ENCODE results near the gene CXCL14. TPM values are rescaled to one million over a fixed set of nuclear protein-coding genes. Genes with fewer than 3 reads are reported as not detected.

CXCL14 gene
- total RNA-seq, 1 experiment from 2014 or later: not detected

- RAD21 ChIA-PET (ENCODE audit: low non-redundant PET in 1 of 2, low total read pairs in 2 of 2, uncharacterized antibody in 2 of 2, unreplicated experiment in 2 of 2): no interaction called here
- no peaks in the 10 kb centered on the region for H3K79me2 ChIP-seq (ENCODE audit: insufficient read depth, low read length)
- CTCF ChIA-PET: interaction anchor here (1.1 to 13.0 kb wide), 5 partner anchors 10 to 111 kb away, joined by 3 to 191 read pairs (median 11); no protein-coding TSS in a partner anchor
- H2AFZ ChIP-seq (ENCODE audit: low read depth, low read length, poor library complexity, severe bottlenecking): no peak overlapping the region
- H4K20me1 ChIP-seq (ENCODE audit: insufficient read depth): no peaks in the 10 kb centered on the region
- H3K27ac ChIP-seq (ENCODE audit: low read depth, low read length): no peak overlapping the region
- no peak for ATAC-seq
- H3K4me2 ChIP-seq (ENCODE audit: low read length): no peak overlapping the region
- no TSS peak for BruUV-seq (replicated peaks)
- H3K4me1 ChIP-seq (ENCODE audit: control insufficient read depth in 1 of 2, insufficient read depth in 2 of 2, low read length in 2 of 2): peaks cover 0 to 10% of the 10 kb centered on the region in 2 experiments; a peak in 2 of 4 replicates
- no peaks in the 10 kb centered on the region for H3K9me3 ChIP-seq (ENCODE audit: control insufficient read depth in 1 of 2, insufficient read depth in 1 of 2, low read depth in 1 of 2, low read length in 2 of 2)
- H3K27me3 ChIP-seq (ENCODE audit: insufficient read depth, low read length): no peaks in the 10 kb centered on the region
- intact Hi-C loops (cut with micrococcal nuclease): loop anchor here (2.0 kb wide), 1 partner anchor 18 kb away; no protein-coding TSS in a partner anchor
- H3K4me3 ChIP-seq (replicated peaks in 1 of 2; ENCODE audit: low read depth in 1 of 2, low read length in 2 of 2): no peak overlapping the region
- no peak overlapping the region for H3K9ac ChIP-seq (ENCODE audit: low read length)
- H3K36me3 ChIP-seq (ENCODE audit: control insufficient read depth in 1 of 2, insufficient read depth in 2 of 2, low read length in 2 of 2): no peaks in the 10 kb centered on the region
- DNase-seq (ENCODE audit: low read depth, low spot score): no peak
- no peak for TF ChIP-seq SP1 (IDR thresholded peaks at IDR 0.05; ENCODE audit: low read depth)
- TF ChIP-seq CTCF (IDR thresholded peaks at IDR 0.05 in 2 of 3, conservative IDR thresholded peaks at IDR 0.05 in 1 of 3; ENCODE audit: borderline replicate concordance in 1 of 3, insufficient read depth in 1 of 3, low read depth in 2 of 3, low read length in 2 of 3): no peak
- TF ChIP-seq ZNF274 (IDR thresholded peaks at IDR 0.05; ENCODE audit: low read depth, low read length): no peak
- no peak for TF ChIP-seq SIN3A (IDR thresholded peaks at IDR 0.05; ENCODE audit: low read depth)
- no peak for TF ChIP-seq ATF3 (IDR thresholded peaks at IDR 0.05)
- TF ChIP-seq CBX3 (IDR thresholded peaks at IDR 0.05; ENCODE audit: low read depth): no peak
- TF ChIP-seq EGR1 (IDR thresholded peaks at IDR 0.05; ENCODE audit: low read depth): no peak
- TF ChIP-seq ELF1 (IDR thresholded peaks at IDR 0.05; ENCODE audit: borderline replicate concordance, low read depth): no peak
- no peak for TF ChIP-seq POLR2AphosphoS5 (IDR thresholded peaks at IDR 0.05; ENCODE audit: low read depth, low read length)
- TF ChIP-seq TCF7L2 (IDR thresholded peaks at IDR 0.05; ENCODE audit: borderline replicate concordance, extremely low read depth, insufficient read depth, insufficient read length): no peak
- no peak for TF ChIP-seq JUND (IDR thresholded peaks at IDR 0.05)
- POLR2A ChIA-PET: no interaction called here
- no peaks in the 10 kb centered on the region for H3K9me2 ChIP-seq (ENCODE audit: insufficient read depth)
Measured at GRCh38 chr5:135571066-135571609, 7.7 kb downstream of the CXCL14 start.
